IMR-90 (cell line): Measurements from ENCODE around the gene HELZ.

Experiments
- CHD1 ChIP-seq: IDR thresholded peaks from 2 replicates; pipeline ENCODE4 v1.6.1; 2012; ENCODE audit warnings: low read depth, low read length, improper control_type of control experiment
- CTCF ChIP-seq: conservative IDR thresholded peaks from 2 replicates; pipeline ENCODE4 v1.5.1; 2012; ENCODE audit warnings: mild to moderate bottlenecking, low read depth, low read length, improper control_type of control experiment
- ELK1 ChIP-seq: fragments of 150-350 bp; IDR thresholded peaks from 2 replicates; pipeline ENCODE4 v1.6.1; 2016; ENCODE audit warnings: low read depth, mild to moderate bottlenecking, low read length, moderate library complexity, borderline replicate concordance
- MAFK ChIP-seq: IDR thresholded peaks from 2 replicates; pipeline ENCODE4 v1.6.1; 2012; ENCODE audit warnings: low read depth, low read length, improper control_type of control experiment
- POLR2A ChIP-seq: IDR thresholded peaks from 2 replicates; pipeline ENCODE4 v1.6.1; 2012; ENCODE audit warnings: mild to moderate bottlenecking, low read depth, low read length
- RAD21 ChIP-seq: IDR thresholded peaks from 2 replicates; pipeline ENCODE4 v1.6.1; 2012; ENCODE audit warnings: low read length, improper control_type of control experiment

GRCh38 chr17:67270416-67270815 is 25.4 kb upstream of the HELZ start:
- TF ChIP-seq CTCF: no peak
- no peak for TF ChIP-seq POLR2A
- no peak for TF ChIP-seq CHD1
- TF ChIP-seq MAFK: no peak
- TF ChIP-seq ELK1: no peak
- TF ChIP-seq RAD21: no peak
